ENCODE results near the gene BACH2. TPM values are rescaled to one million over a fixed set of nuclear protein-coding genes. Genes with fewer than 3 reads are reported as not detected.

The BACH2 gene
- total and polyA plus RNA-seq, 8 donors: 0.19 to 10.8 (median 1.4) TPM; not detected in 1

GRCh38 chr6:90289902-90290301 lies 6.7 kb downstream of the BACH2 start:
- DNase-seq: no peak
- WGBS, 5 donors: 88 to 100% (median 100%) methylated on average over 1 of the region's 1 CpG
- intact Hi-C loops (cut with DNase I; ENCODE audit: low total_unique reads): loop anchor here (10.0 kb wide), 2 partner anchors 65 to 325 kb away; no protein-coding TSS in a partner anchor
- no peak for TF ChIP-seq EP300 (IDR thresholded peaks at IDR 0.05)
- no peak for TF ChIP-seq CTCF (IDR thresholded peaks at IDR 0.05)
- no peak for TF ChIP-seq POLR2A (IDR thresholded peaks at IDR 0.05)
- no peak for TF ChIP-seq POLR2AphosphoS5 (IDR thresholded peaks at IDR 0.05)
- no peak overlapping the region for H3K27ac ChIP-seq
- peaks cover 0 to 9% (median 5%) of the 10 kb centered on the region in 3 donors for H3K27me3 ChIP-seq
- H3K4me1 ChIP-seq: peaks cover 13 to 19% (median 17%) of the 10 kb centered on the region in 4 donors
- H3K36me3 ChIP-seq: no peaks in the 10 kb centered on the region
- H3K9me3 ChIP-seq: peaks cover 0 to 5% (median 0%) of the 10 kb centered on the region in 4 donors
- H3K4me3 ChIP-seq: no peak overlapping the region

GRCh38 chr6:90288404-90288803 lies 8.2 kb downstream of the BACH2 start:
- intact Hi-C loops (cut with DNase I; ENCODE audit: low total_unique reads): no loop called here
- WGBS, 5 donors: 39 to 64% (median 57%) methylated on average over 1 of the region's 1 CpG
- DNase-seq: no peak
- no peak for TF ChIP-seq POLR2A (IDR thresholded peaks at IDR 0.05)
- no peak for TF ChIP-seq POLR2AphosphoS5 (IDR thresholded peaks at IDR 0.05)
- TF ChIP-seq EP300 (IDR thresholded peaks at IDR 0.05): no peak
- no peak for TF ChIP-seq CTCF (IDR thresholded peaks at IDR 0.05)
- Histone ChIP-seq H3K4me1 (peaks cover 9 to 23% (median 13%) of the 10 kb centered on the region in 4 donors), H3K36me3 (no peaks in the 10 kb centered on the region), H3K27me3 (no peaks in the 10 kb centered on the region), H3K9me3 (peaks cover 0 to 5% (median 0%) of the 10 kb centered on the region in 4 donors), H3K27ac (no peak overlapping the region), H3K4me3 (no peak overlapping the region)

GRCh38 chr6:90286884-90287488 lies 9.7 kb downstream of the BACH2 start:
- intact Hi-C loops (cut with DNase I; ENCODE audit: low total_unique reads): no loop called here
- H3K36me3 ChIP-seq: no peaks in the 10 kb centered on the region
- peaks cover 0 to 5% (median 0%) of the 10 kb centered on the region in 4 donors for H3K9me3 ChIP-seq
- 80 to 87% (median 83%) methylated on average over 4 of the region's 4 CpGs for WGBS, 5 donors
- peak; percentile 37 to 58 for DNase-seq
- H3K4me1 ChIP-seq: peaks cover 9 to 23% (median 13%) of the 10 kb centered on the region in 4 donors
- H3K27ac ChIP-seq: no peak overlapping the region
- no peaks in the 10 kb centered on the region for H3K27me3 ChIP-seq
- H3K4me3 ChIP-seq: no peak overlapping the region
- TF ChIP-seq CTCF (IDR thresholded peaks at IDR 0.05) (peak in 4 of 7 experiments; percentile 15 to 45 (median 35)), POLR2A (IDR thresholded peaks at IDR 0.05) (no peak)

- Histone ChIP-seq H3K27me3 (no peaks in the 10 kb centered on the region), H3K36me3 (no peaks in the 10 kb centered on the region), H3K4me1 (peaks cover 9 to 23% (median 13%) of the 10 kb centered on the region in 4 donors), H3K9me3 (peaks cover 0 to 5% (median 0%) of the 10 kb centered on the region in 4 donors), H3K4me3 (no peak overlapping the region), H3K27ac (peak overlapping the region in 4 of 5 donors; percentile 7 to 48 (median 13))
- peak; percentile 69 to 91 for DNase-seq
- TF ChIP-seq POLR2AphosphoS5 (IDR thresholded peaks at IDR 0.05): peak; percentile 25 to 59 (median 29)
- no peak for TF ChIP-seq EP300 (IDR thresholded peaks at IDR 0.05)
- no peak for TF ChIP-seq CTCF (IDR thresholded peaks at IDR 0.05)
- intact Hi-C loops (cut with DNase I; ENCODE audit: low total_unique reads): no loop called here
- 20 to 26% (median 21%) methylated on average over 9 of the region's 9 CpGs for WGBS, 5 donors
Measured at GRCh38 chr6:90285611-90286381, 10.8 kb downstream of the BACH2 start.

All from stomach (tissue), 9 donors.